ENCODE measurements around the gene LSG1. TPM values are rescaled to one million over a fixed set of nuclear protein-coding genes. Genes with fewer than 3 reads are reported as not detected.

LSG1 gene
- total and polyA plus RNA-seq, 2 of the 13 experiments (the other 11 are each of a cell fraction or from before 2014, with no cell fraction given) = 21.4 to 32.1 TPM

GRCh38 chr3:194633349-194634004 lies 38.5 kb downstream of the LSG1 start, which contains the start of gene TMEM44 (continued):
- TF ChIP-seq ZNF207 (IDR thresholded peaks at IDR 0.05; ENCODE audit: borderline replicate concordance) = no peak
- TF ChIP-seq KDM5A (IDR thresholded peaks at IDR 0.05; ENCODE audit: borderline replicate concordance, low read length) = no peak
- TF ChIP-seq DMTF1 (CRISPR knock-in tag; IDR thresholded peaks at IDR 0.05) = no peak
- TF ChIP-seq SP2 (CRISPR knock-in tag; IDR thresholded peaks at IDR 0.05) = no peak
- TF ChIP-seq ARNT (IDR thresholded peaks at IDR 0.05) = no peak
- TF ChIP-seq HMG20B (CRISPR knock-in tag; conservative IDR thresholded peaks at IDR 0.05) = no peak
- no peak for TF ChIP-seq NFE2 (CRISPR knock-in tag; IDR thresholded peaks at IDR 0.05)
- TF ChIP-seq AHR (CRISPR knock-in tag; IDR thresholded peaks at IDR 0.05) = 0 out of 2 replicates have a peak, but pooled peaks have one; percentile 35
- no peak for TF ChIP-seq ZNF629 (CRISPR knock-in tag; conservative IDR thresholded peaks at IDR 0.05)
- TF ChIP-seq TGIF2 (CRISPR knock-in tag; IDR thresholded peaks at IDR 0.05) = no peak; the same call in 1 of the 2 replicates
- TF ChIP-seq HCFC1 (IDR thresholded peaks at IDR 0.05; ENCODE audit: low read depth, low read length) = no peak
- no peak for TF ChIP-seq NFATC3 (CRISPR knock-in tag; IDR thresholded peaks at IDR 0.05)
- TF ChIP-seq ZNF562 (CRISPR knock-in tag; IDR thresholded peaks at IDR 0.05; ENCODE audit: borderline replicate concordance) = no peak
- no peak for TF ChIP-seq PRDM4 (CRISPR knock-in tag; IDR thresholded peaks at IDR 0.05; ENCODE audit: borderline replicate concordance)
- TF ChIP-seq AKNA (CRISPR knock-in tag; IDR thresholded peaks at IDR 0.05; ENCODE audit: borderline replicate concordance) = no peak
- TF ChIP-seq U2AF1 (optimal IDR thresholded peaks at IDR 0.05; ENCODE audit: low read depth, low read length) = no peak
- TF ChIP-seq ZNF850 (CRISPR knock-in tag; conservative IDR thresholded peaks at IDR 0.05) = no peak
- no peak for TF ChIP-seq ZNF720 (CRISPR knock-in tag; IDR thresholded peaks at IDR 0.05)
- no peak for TF ChIP-seq HOXA5 (CRISPR knock-in tag; IDR thresholded peaks at IDR 0.05)
- TF ChIP-seq HNF4A (CRISPR knock-in tag; IDR thresholded peaks at IDR 0.05) = 0 out of 2 replicates have a peak, but pooled peaks have one; percentile 8
- no peak for TF ChIP-seq BATF2 (CRISPR knock-in tag; IDR thresholded peaks at IDR 0.05)
- TF ChIP-seq ZNF343 (CRISPR knock-in tag; IDR thresholded peaks at IDR 0.05) = no peak

Data from HepG2 (cell line).